Neural cell (in vitro differentiated cells): ENCODE data around the gene IMPG1.

ENCODE experiments used
- EP300 ChIP-seq: fragments of 450-650 bp; conservative IDR thresholded peaks from 2 replicates; pipeline ENCODE4 v1.6.1; 2014; ENCODE audit warnings: antibody characterized with exemption, mild to moderate bottlenecking, moderate library complexity; ENCODE audit not compliant: poor library complexity, severe bottlenecking
- EZH2 ChIP-seq: fragments of 200-600, 300-800 bp; shearing (Covaris generic), sonication (generic); IDR thresholded peaks from 2 replicates; pipeline ENCODE4 v1.6.1; 2014; ENCODE audit warnings: antibody characterized with exemption, low read length, borderline replicate concordance, mild to moderate bottlenecking; ENCODE audit not compliant: insufficient read depth, poor library complexity, severe bottlenecking
- POLR2AphosphoS5 ChIP-seq: IDR thresholded peaks from 2 replicates; pipeline ENCODE4 v1.6.1; 2012
- TF ChIP-seq, protein P1 (sequence below): fragments of 450-650 bp; IDR thresholded peaks from 2 replicates; pipeline ENCODE4 v1.5.1; 2014; ENCODE audit warnings: antibody characterized with exemption, mild to moderate bottlenecking, moderate library complexity; ENCODE audit not compliant: poor library complexity, severe bottlenecking

DNA sequence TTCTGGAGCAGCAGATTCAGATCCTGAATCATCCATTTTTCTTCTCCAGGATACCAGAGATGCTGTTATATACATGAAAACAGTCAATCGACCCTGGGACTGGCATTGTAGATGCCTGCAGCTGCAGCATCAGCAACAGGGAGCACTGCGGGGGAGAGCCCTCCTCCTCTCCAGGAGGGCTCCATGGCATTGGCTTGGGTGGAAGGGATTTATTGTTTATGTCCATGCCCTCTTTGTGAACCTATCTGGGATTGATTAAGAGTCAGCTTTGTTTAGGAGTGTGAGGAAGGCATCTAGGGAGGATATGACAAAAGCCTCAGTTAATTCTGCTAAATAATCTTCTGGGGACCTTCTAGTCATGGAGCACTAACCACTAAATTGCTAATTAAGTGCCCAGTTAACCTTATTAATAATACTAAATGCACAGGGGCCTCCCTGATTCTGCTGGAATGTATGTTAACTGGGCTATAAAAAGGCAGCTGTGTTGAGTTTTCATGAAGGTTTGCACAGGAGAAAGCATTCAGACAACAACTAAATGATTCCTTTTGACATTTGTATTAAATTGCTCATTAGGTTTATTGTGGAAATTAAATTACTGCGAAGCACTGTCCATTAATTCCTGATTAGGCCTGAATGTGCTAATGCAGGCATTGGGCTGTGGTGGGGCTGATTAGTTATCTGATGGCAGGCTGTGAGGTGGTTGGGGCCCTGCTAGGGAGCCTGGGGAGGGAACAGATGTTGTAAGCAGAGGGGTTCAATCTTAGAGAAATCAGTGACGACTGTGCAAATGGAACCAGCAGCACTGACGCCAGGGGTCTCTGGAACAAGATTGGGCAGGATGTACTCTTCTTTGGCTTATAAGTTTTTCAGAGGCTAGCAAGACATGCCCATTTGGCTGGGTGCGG, 57.6 kb downstream of the IMPG1 start:
- TF ChIP-seq, protein P1, sequence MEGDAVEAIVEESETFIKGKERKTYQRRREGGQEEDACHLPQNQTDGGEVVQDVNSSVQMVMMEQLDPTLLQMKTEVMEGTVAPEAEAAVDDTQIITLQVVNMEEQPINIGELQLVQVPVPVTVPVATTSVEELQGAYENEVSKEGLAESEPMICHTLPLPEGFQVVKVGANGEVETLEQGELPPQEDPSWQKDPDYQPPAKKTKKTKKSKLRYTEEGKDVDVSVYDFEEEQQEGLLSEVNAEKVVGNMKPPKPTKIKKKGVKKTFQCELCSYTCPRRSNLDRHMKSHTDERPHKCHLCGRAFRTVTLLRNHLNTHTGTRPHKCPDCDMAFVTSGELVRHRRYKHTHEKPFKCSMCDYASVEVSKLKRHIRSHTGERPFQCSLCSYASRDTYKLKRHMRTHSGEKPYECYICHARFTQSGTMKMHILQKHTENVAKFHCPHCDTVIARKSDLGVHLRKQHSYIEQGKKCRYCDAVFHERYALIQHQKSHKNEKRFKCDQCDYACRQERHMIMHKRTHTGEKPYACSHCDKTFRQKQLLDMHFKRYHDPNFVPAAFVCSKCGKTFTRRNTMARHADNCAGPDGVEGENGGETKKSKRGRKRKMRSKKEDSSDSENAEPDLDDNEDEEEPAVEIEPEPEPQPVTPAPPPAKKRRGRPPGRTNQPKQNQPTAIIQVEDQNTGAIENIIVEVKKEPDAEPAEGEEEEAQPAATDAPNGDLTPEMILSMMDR = no peak
- TF ChIP-seq POLR2AphosphoS5 = no peak
- no peak for TF ChIP-seq EZH2
- no peak for TF ChIP-seq EP300
